ENCODE results near the gene LRP8. TPM values are rescaled to one million over a fixed set of nuclear protein-coding genes. Genes with fewer than 3 reads are reported as not detected.
A peak's percentile ranks its signal among the peaks of the same experiment; 100 is the strongest.

Gene LRP8
- total and polyA plus RNA-seq, 9 of the 15 experiments (the other 6 are each of a cell fraction or from before 2014, with no cell fraction given): 7.1 to 56.1 (median 31.3) TPM

- Histone ChIP-seq H4K20me1 (replicated peaks; ENCODE audit: control insufficient read depth, insufficient read depth, low read length) (no peaks in the 10 kb centered on the region; the same call in 1 of the 2 replicates), H3K27ac (ENCODE audit: extremely low read depth, low read depth, low read length) (no peak overlapping the region), H2AFZ (ENCODE audit: low read depth, low read length) (no peak overlapping the region), H3K9ac (ENCODE audit: insufficient read depth in 1 of 2, low read depth in 2 of 2, low read length in 2 of 2) (no peak overlapping the region), H3K79me2 (ENCODE audit: control insufficient read depth, insufficient read depth, low read length) (no peaks in the 10 kb centered on the region), H3K9me1 (ENCODE audit: control insufficient read depth, insufficient read depth, low read length) (no peaks in the 10 kb centered on the region), H3K9me3 (replicated peaks; ENCODE audit: control insufficient read depth, insufficient read depth, low read depth, low read length) (no peaks in the 10 kb centered on the region), H3K4me3 (no peak overlapping the region), H3K27me3 (ENCODE audit: control insufficient read depth in 2 of 2, insufficient read depth in 2 of 2, low read length in 2 of 2) (peaks cover 46 to 91% of the 10 kb centered on the region in 2 experiments; a peak in 4 of 5 replicates), H3K36me3 (ENCODE audit: control insufficient read depth, insufficient read depth, low read length) (no peaks in the 10 kb centered on the region), H3K4me2 (ENCODE audit: insufficient read depth, low read length) (no peak overlapping the region), H3K4me1 (replicated peaks in 1 of 2; ENCODE audit: control insufficient read depth in 2 of 2, insufficient read depth in 2 of 2, low read length in 2 of 2) (peaks cover 0 to 18% of the 10 kb centered on the region in 2 experiments; a peak in 1 of 5 replicates)
- POLR2A ChIA-PET: interaction anchor here (0.6 to 1.0 kb wide), 2 partner anchors 18 to 88 kb away, joined by 3 to 4 read pairs; no protein-coding TSS in a partner anchor
- 0 out of 2 replicates have a peak, but pooled peaks have one; percentile 17 for TF ChIP-seq NFIC (IDR thresholded peaks at IDR 0.05)
- no peak for TF ChIP-seq SMARCB1 (IDR thresholded peaks at IDR 0.05; ENCODE audit: insufficient read length, low read depth)
- DNase-seq (ENCODE audit: extremely low read depth in 1 of 4, low spot score in 3 of 4) (no peak), FAIRE-seq (no peak), ATAC-seq (no peak)
- 25% methylated on average over 13 of the region's 13 CpGs for WGBS (ENCODE audit: insufficient coverage, low coverage, missing lambda C conversion rate)
- intact Hi-C loops (cut with micrococcal nuclease) (no loop called here), in situ Hi-C loops (cut with MboI) (no loop called here)
- CTCF ChIA-PET (ENCODE audit: low intra/inter-chr PET ratio): no interaction called here
- no TSS peak for BruUV-seq (replicated peaks)
Observed at GRCh38 chr1:53375440-53375839, 47.6 kb upstream of the LRP8 start.

- no peak overlapping the region for H3K4me2 ChIP-seq (ENCODE audit: insufficient read depth, low read length)
- in situ Hi-C loops (cut with MboI) (no loop called here), intact Hi-C loops (cut with micrococcal nuclease) (no loop called here)
- peaks cover 3 to 27% of the 10 kb centered on the region in 2 experiments for H3K4me1 ChIP-seq (replicated peaks in 1 of 2; ENCODE audit: control insufficient read depth in 2 of 2, insufficient read depth in 2 of 2, low read length in 2 of 2)
- H3K27me3 ChIP-seq (ENCODE audit: control insufficient read depth in 2 of 2, insufficient read depth in 2 of 2, low read length in 2 of 2): peaks cover 33 to 71% of the 10 kb centered on the region in 2 experiments; a peak in 4 of 5 replicates
- 30% methylated on average over 11 of the region's 11 CpGs for WGBS (ENCODE audit: insufficient coverage, low coverage, missing lambda C conversion rate)
- ChIA-PET CTCF (ENCODE audit: low intra/inter-chr PET ratio) (no interaction called here), POLR2A (interaction anchor here (1.7 kb wide), 1 partner anchor 13 kb away, joined by 3 read pairs; no protein-coding TSS in a partner anchor)
- H3K9ac ChIP-seq (ENCODE audit: insufficient read depth in 1 of 2, low read depth in 2 of 2, low read length in 2 of 2): no peak overlapping the region
- no TSS peak for BruUV-seq (replicated peaks)
- H3K4me3 ChIP-seq: no peak overlapping the region
- ATAC-seq: no peak
- no peaks in the 10 kb centered on the region for H3K9me1 ChIP-seq (ENCODE audit: control insufficient read depth, insufficient read depth, low read length)
- H3K36me3 ChIP-seq (ENCODE audit: control insufficient read depth, insufficient read depth, low read length): no peaks in the 10 kb centered on the region
- no peak for FAIRE-seq
- H3K9me3 ChIP-seq (replicated peaks; ENCODE audit: control insufficient read depth, insufficient read depth, low read depth, low read length): no peaks in the 10 kb centered on the region
- peak overlapping the region; percentile 13; the same call in 1 of the 2 replicates for H2AFZ ChIP-seq (ENCODE audit: low read depth, low read length)
- no peak for DNase-seq (ENCODE audit: extremely low read depth in 1 of 4, low spot score in 3 of 4)
- no peaks in the 10 kb centered on the region for H3K79me2 ChIP-seq (ENCODE audit: control insufficient read depth, insufficient read depth, low read length)
- no peaks in the 10 kb centered on the region; the same call in 1 of the 2 replicates for H4K20me1 ChIP-seq (replicated peaks; ENCODE audit: control insufficient read depth, insufficient read depth, low read length)
- H3K27ac ChIP-seq (ENCODE audit: extremely low read depth, low read depth, low read length): no peak overlapping the region
- TF ChIP-seq, protein P1, sequence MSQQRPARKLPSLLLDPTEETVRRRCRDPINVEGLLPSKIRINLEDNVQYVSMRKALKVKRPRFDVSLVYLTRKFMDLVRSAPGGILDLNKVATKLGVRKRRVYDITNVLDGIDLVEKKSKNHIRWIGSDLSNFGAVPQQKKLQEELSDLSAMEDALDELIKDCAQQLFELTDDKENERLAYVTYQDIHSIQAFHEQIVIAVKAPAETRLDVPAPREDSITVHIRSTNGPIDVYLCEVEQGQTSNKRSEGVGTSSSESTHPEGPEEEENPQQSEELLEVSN (IDR thresholded peaks at IDR 0.05; ENCODE audit: borderline replicate concordance in 1 of 2, extremely low read depth in 1 of 2, insufficient read depth in 1 of 2, insufficient read length in 1 of 2, low read depth in 1 of 2, low read length in 1 of 2, poor library complexity in 1 of 2, severe bottlenecking in 1 of 2): no peak
- TF ChIP-seq, protein P2, sequence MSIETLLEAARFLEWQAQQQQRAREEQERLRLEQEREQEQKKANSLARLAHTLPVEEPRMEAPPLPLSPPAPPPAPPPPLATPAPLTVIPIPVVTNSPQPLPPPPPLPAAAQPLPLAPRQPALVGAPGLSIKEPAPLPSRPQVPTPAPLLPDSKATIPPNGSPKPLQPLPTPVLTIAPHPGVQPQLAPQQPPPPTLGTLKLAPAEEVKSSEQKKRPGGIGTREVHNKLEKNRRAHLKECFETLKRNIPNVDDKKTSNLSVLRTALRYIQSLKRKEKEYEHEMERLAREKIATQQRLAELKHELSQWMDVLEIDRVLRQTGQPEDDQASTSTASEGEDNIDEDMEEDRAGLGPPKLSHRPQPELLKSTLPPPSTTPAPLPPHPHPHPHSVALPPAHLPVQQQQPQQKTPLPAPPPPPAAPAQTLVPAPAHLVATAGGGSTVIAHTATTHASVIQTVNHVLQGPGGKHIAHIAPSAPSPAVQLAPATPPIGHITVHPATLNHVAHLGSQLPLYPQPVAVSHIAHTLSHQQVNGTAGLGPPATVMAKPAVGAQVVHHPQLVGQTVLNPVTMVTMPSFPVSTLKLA (conservative IDR thresholded peaks at IDR 0.05): no peak
- TF ChIP-seq ZNF780A (CRISPR knock-in tag; IDR thresholded peaks at IDR 0.05): no peak
- no peak for TF ChIP-seq BRD9 (IDR thresholded peaks at IDR 0.05; ENCODE audit: low read depth, partially characterized antibody)
- no peak for TF ChIP-seq TAF1 (IDR thresholded peaks at IDR 0.05; ENCODE audit: control insufficient read depth, extremely low read depth, insufficient read depth, low read length, severe bottlenecking)
- no peak for TF ChIP-seq ELF4 (CRISPR knock-in tag; IDR thresholded peaks at IDR 0.05)
- no peak for TF ChIP-seq HNRNPLL (IDR thresholded peaks at IDR 0.05; ENCODE audit: low read depth, low read length, poor library complexity, severe bottlenecking)
- TF ChIP-seq TCF3 (CRISPR knock-in tag; IDR thresholded peaks at IDR 0.05): no peak
- no peak for TF ChIP-seq MCM7 (IDR thresholded peaks at IDR 0.05)
- TF ChIP-seq PHF21A (IDR thresholded peaks at IDR 0.05; ENCODE audit: borderline replicate concordance, low read depth): no peak
Observed at GRCh38 chr1:53373246-53373645, 45.4 kb upstream of the LRP8 start.

All from K562 (cell line).